Muscle layer of duodenum (tissue), 2 donors: ENCODE data around the gene INTS3.
"Not testable (repeated sequence)": the region's sequence is repeated elsewhere in the genome, so short reads cannot be mapped to it uniquely, and the experiment has no call there.

Experiments used
- H3K27ac ChIP-seq: one replicate; pipeline ENCODE4 v1.7.0; 2013; ENCODE audit warnings: mild to moderate bottlenecking, low read length
- H3K27me3 ChIP-seq: one replicate; pipeline ENCODE4 v1.7.0; 2013; ENCODE audit warnings: low read depth, mild to moderate bottlenecking, control low read depth, low read length
- H3K36me3 ChIP-seq, 2 donors: one replicate each; pipeline ENCODE4 v1.7.0; 2013; ENCODE audit warnings: low read length in 2 of 2, control low read depth in 1 of 2, mild to moderate bottlenecking in 1 of 2; ENCODE audit not compliant: insufficient read depth in 2 of 2, control insufficient read depth in 1 of 2
- H3K4me1 ChIP-seq, 2 donors: one replicate each; pipeline ENCODE4 v1.7.0; 2013; ENCODE audit warnings: low read length in 2 of 2, mild to moderate bottlenecking in 2 of 2, control low read depth in 1 of 2, moderate library complexity in 1 of 2; ENCODE audit not compliant: insufficient read depth in 2 of 2, control insufficient read depth in 1 of 2
- H3K4me3 ChIP-seq, 2 donors: one replicate each; pipeline ENCODE4 v1.7.0; 2013; ENCODE audit warnings: low read length in 2 of 2, low read depth in 1 of 2, mild to moderate bottlenecking in 1 of 2
- H3K9me3 ChIP-seq, 2 donors: one replicate each; pipeline ENCODE4 v1.7.0; 2013; ENCODE audit warnings: low read length in 2 of 2, control low read depth in 1 of 2, mild to moderate bottlenecking in 1 of 2; ENCODE audit not compliant: control insufficient read depth in 1 of 2
- donor health status: healthy.

The INTS3 gene

GRCh38 chr1:153764310-153764709, 36.5 kb downstream of the INTS3 start:
- Histone ChIP-seq H3K9me3 (no peaks in the 10 kb centered on the region), H3K4me3 (no peak overlapping the region), H3K4me1 (peaks cover 0 to 3% of the 10 kb centered on the region in 2 donors), H3K27ac (no peak overlapping the region), H3K36me3 (peaks cover 67 to 70% of the 10 kb centered on the region in 2 donors), H3K27me3 (no peaks in the 10 kb centered on the region)

GRCh38 chr1:153766663-153767062, 38.8 kb downstream of the INTS3 start:
- not testable (repeated sequence) for H3K27ac ChIP-seq, H3K4me1 ChIP-seq, H3K4me3 ChIP-seq, H3K27me3 ChIP-seq, H3K9me3 ChIP-seq
- peaks cover 59 to 80% of the 10 kb centered on the region in 2 donors for H3K36me3 ChIP-seq

- Histone ChIP-seq H3K27ac (no peak overlapping the region), H3K9me3 (no peaks in the 10 kb centered on the region), H3K4me1 (peaks cover 0 to 3% of the 10 kb centered on the region in 2 donors), H3K4me3 (no peak overlapping the region), H3K27me3 (no peaks in the 10 kb centered on the region), H3K36me3 (peaks cover 55 to 85% of the 10 kb centered on the region in 2 donors)
Observed at GRCh38 chr1:153767519-153767918, 39.7 kb downstream of the INTS3 start.

- H3K4me3 ChIP-seq: no peak overlapping the region
- no peaks in the 10 kb centered on the region for H3K27me3 ChIP-seq
- H3K9me3 ChIP-seq: no peaks in the 10 kb centered on the region
- no peak overlapping the region for H3K27ac ChIP-seq
- peaks cover 53 to 83% of the 10 kb centered on the region in 2 donors for H3K36me3 ChIP-seq
- peaks cover 0 to 8% of the 10 kb centered on the region in 2 donors for H3K4me1 ChIP-seq
Observed at GRCh38 chr1:153768316-153769181, 40.7 kb downstream of the INTS3 start.

DNA sequence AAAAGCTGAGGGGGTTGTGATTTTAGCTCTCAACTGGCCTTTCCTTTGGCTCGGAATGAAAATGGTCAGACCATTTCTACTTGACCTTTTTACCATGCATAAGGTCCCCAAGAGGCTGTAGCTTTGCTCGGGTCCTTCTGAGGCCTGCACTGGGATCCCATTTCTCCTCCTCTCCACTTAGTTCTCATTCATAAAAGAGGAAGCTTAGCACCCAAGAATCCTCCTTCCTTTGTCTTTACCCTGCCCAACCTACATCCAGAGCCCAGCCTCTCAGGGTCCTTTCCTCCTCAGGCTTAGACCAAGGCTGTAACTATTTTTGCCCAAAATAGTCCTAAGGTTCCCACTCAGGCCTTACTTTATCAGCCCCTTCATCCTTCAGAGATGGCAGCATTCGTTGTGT, 41.4 kb downstream of the INTS3 start:
- Histone ChIP-seq H3K27ac (no peak overlapping the region), H3K9me3 (no peaks in the 10 kb centered on the region), H3K4me1 (peaks cover under 1 to 11% of the 10 kb centered on the region in 2 donors), H3K4me3 (no peak overlapping the region), H3K27me3 (no peaks in the 10 kb centered on the region), H3K36me3 (peaks cover 50 to 76% of the 10 kb centered on the region in 2 donors)

DNA sequence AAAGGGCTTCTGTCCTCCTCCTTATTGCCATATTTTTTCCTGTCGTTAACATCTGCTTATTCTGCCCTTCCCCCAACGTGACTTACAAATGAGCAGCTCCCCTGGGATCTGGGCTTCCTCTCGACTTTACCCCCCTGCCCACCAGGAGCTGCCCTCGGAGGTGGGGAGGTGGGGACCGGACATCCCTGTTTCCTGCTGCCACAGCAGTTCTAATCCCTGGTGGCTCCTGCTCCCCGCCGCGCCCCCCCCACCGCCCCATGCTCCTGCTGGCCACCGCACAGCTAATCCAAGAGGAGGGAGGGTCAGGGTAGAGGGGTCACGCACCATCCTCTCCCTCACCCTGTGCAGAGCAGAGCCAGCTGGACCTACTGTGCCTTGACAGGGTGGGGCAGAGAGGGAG, 42.9 kb downstream of the INTS3 start:
- H3K27ac ChIP-seq: no peak overlapping the region
- no peaks in the 10 kb centered on the region for H3K9me3 ChIP-seq
- H3K27me3 ChIP-seq: no peaks in the 10 kb centered on the region
- peaks cover 41 to 65% of the 10 kb centered on the region in 2 donors for H3K36me3 ChIP-seq
- peaks cover 7 to 19% of the 10 kb centered on the region in 2 donors for H3K4me1 ChIP-seq
- no peak overlapping the region for H3K4me3 ChIP-seq

DNA sequence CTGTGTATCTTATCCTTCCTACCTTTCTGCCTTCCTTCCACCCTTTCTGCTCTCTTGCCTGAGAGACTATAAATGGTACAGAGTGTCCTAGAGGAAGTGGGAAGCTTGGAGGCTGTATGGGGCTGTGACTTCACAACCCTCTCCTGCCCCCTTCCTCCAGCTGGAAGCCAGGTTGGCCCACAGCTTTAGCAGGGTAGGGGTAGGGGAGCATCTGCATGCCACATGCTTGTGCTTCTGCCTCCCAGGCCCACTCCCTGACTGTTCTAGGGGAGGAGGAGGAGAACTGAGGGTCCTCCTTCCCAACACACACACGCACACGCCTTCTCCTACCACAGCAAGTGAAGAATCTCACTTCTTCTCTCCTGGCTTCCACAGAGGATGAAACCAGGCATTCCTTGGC, 43.4 kb downstream of the INTS3 start:
- peaks cover 8 to 22% of the 10 kb centered on the region in 2 donors for H3K4me1 ChIP-seq
- H3K27me3 ChIP-seq: no peaks in the 10 kb centered on the region
- peaks cover 41 to 65% of the 10 kb centered on the region in 2 donors for H3K36me3 ChIP-seq
- no peak overlapping the region for H3K4me3 ChIP-seq
- H3K27ac ChIP-seq: no peak overlapping the region
- no peaks in the 10 kb centered on the region for H3K9me3 ChIP-seq

DNA sequence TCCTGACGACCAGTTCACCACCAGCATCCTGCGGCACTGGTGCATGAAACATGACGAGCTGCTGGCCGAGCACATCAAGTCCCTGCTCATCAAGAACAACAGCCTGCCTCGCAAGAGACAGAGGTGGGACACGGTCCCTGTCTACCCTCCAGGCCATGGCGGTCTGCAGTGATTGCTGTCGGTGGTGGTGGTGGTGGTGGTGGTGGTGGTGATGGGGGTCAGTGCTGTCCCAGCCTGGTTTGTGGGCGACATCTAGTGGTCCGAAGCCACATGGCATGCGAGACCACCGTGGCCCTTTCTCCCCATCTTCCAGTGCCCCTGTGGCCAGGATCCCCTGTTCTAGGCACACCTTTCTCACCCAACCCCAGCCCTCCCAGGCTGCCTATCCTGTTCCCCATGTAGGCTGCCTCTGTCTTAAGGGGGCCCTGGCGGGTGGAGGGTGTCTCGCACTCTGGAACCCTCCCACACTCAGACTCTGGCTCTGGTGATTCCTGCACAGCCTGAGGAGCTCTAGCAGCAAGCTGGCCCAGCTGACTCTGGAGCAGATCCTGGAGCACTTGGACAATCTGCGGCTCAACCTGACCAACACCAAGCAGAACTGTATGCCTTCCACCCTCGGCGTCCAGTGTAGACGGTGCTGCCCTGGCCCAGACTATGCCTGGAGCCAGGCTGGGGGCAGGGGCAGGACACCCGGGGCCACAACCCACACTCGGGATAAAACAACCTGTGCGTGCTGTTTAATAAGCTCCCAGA, 44.2 kb downstream of the INTS3 start:
- H3K36me3 ChIP-seq: peaks cover 41 to 62% of the 10 kb centered on the region in 2 donors
- H3K4me3 ChIP-seq: no peak overlapping the region
- H3K9me3 ChIP-seq: no peaks in the 10 kb centered on the region
- H3K27ac ChIP-seq: no peak overlapping the region
- peaks cover 16 to 30% of the 10 kb centered on the region in 2 donors for H3K4me1 ChIP-seq
- H3K27me3 ChIP-seq: no peaks in the 10 kb centered on the region

DNA sequence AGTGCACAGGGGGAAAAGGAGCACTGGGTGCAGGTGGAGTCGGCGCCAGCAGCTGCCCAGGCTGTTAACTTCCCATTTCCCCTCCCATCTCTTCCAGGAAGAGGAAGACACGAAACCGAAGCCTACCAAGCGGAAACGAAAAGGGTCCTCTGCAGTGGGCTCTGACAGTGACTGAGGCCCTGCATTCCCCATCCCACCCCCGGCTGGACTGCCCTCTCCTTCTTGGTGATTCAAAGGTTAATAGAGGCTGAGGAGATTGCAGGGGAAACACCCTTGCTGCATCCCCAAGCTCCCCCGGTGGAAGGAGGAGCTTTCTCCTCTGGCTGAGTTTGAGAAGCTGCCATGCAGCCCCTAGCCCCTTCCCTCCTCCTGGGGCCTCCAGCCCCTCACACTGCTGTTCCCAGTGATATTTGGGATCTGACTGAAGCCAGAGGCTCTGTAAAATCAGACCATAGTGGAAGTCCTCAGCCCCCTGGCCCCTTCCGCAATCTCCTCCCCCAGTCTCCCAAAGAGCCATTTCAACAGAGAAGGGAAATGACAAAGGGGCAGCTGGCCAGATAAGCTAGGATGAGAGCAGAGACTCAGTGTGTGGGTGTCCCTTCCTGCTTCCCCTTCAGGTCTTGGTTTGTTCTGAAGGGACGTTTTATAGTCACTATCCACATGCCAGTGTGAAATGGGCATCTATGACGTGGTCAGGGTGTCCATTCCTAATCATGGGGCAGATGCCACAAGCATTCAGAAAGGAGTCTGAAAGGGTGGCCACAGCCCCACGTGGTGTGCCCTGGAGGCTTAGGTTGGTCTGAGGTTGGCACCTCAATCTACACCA, 45.5 kb downstream of the INTS3 start:
- peak overlapping the region; percentile 11 for H3K27ac ChIP-seq
- H3K4me1 ChIP-seq: peaks cover 16 to 43% of the 10 kb centered on the region in 2 donors
- no peaks in the 10 kb centered on the region for H3K9me3 ChIP-seq
- no peak overlapping the region for H3K4me3 ChIP-seq
- H3K27me3 ChIP-seq: no peaks in the 10 kb centered on the region
- H3K36me3 ChIP-seq: peaks cover 29 to 50% of the 10 kb centered on the region in 2 donors

DNA sequence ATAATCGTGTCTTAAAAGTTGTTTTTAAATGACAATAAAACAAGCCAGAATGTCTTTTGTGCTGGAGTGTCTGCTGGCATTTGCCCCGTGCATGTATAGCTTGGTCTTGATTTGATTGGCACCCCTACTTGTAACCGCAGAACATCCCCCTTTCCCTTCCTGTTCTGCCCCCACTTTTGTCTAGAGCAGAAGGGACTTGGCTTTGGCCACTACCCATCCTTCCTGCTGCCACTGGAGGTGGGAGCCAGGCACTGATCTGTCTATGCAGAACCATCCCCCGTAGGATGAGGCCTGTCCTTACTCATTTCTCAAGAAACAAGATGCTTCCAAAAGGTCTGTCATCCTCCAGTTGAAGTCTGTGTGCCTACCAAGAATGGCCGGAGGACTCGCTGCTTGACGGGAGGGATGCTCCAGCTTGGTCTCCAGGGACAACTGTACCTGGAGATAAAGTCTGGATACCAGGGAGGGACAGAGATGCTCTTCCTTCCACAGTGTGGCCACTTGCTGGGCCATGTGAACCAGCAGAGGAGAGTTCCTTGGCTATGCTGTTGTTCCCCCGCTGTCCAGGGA, 46.3 kb downstream of the INTS3 start:
- Histone ChIP-seq H3K9me3 (no peaks in the 10 kb centered on the region), H3K4me1 (peaks cover 16 to 44% of the 10 kb centered on the region in 2 donors), H3K27ac (no peak overlapping the region), H3K27me3 (no peaks in the 10 kb centered on the region), H3K36me3 (peaks cover 27 to 42% of the 10 kb centered on the region in 2 donors), H3K4me3 (peak overlapping the region in 1 of 2 donors; percentile 83)
